A673 (cell line): ENCODE measurements around the gene PEX5L.

Experiments
- CTCF ChIP-seq: fragments of 300-800, 200-600 bp; sonication (generic); conservative IDR thresholded peaks from 2 replicates; pipeline ENCODE4 v1.5.1; 2017; ENCODE audit warnings: low read depth, mild to moderate bottlenecking, antibody characterized with exemption, low read length, moderate library complexity, mixed read lengths
- EZH2 ChIP-seq: fragments of 200-600 bp; sonication (generic); IDR thresholded peaks from 2 replicates; pipeline ENCODE4 v1.6.1; 2017; ENCODE audit warnings: borderline replicate concordance, low read depth, mild to moderate bottlenecking, mixed read lengths, antibody characterized with exemption, low read length; ENCODE audit not compliant: poor library complexity, severe bottlenecking

DNA sequence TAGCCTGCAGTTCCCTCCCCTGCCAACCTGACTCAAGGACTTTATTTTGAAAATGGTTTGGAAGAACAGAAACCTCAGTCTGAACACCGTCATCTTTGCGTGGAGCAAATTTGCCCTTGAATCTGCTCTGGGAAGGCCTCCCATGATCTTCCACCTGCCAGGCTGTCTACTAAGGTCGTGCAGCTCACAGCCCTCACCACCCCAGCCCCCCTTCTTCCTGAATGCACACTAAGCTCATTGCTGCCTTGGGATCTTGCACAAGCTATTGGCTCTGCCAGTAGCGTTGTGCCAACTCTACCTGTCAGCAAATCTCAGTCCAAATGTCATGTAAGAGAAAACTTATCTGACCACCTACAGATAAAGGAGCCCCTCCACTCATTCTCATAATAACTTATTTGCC lies 242.4 kb downstream of the PEX5L start:
- TF ChIP-seq CTCF (no peak), EZH2 (no peak)
